ENCODE measurements around the gene PLPP3. TPM values are rescaled to one million over a fixed set of nuclear protein-coding genes. Genes with fewer than 3 reads are reported as not detected.
A peak's percentile ranks its signal among the peaks of the same experiment; 100 is the strongest.

The PLPP3 gene
- total RNA-seq, 1 donor from 2014 or later = 4.9 TPM

- no peak for TF ChIP-seq CTCF (IDR thresholded peaks at IDR 0.05; ENCODE audit: insufficient read depth, low read length, poor library complexity, severe bottlenecking)
- no peak for DNase-seq (ENCODE audit: low read depth)
- no peaks in the 10 kb centered on the region for H3K27me3 ChIP-seq (ENCODE audit: control insufficient read depth, insufficient read depth, low read length)
- no peak overlapping the region for H3K4me3 ChIP-seq (ENCODE audit: low read depth, low read length)
- H3K36me3 ChIP-seq (ENCODE audit: control insufficient read depth, insufficient read depth, low read length) = no peaks in the 10 kb centered on the region
Measured at GRCh38 chr1:56510642-56511021, 68.7 kb downstream of the PLPP3 start.

- no peak for DNase-seq (ENCODE audit: low read depth)
- Histone ChIP-seq H3K36me3 (ENCODE audit: control insufficient read depth, insufficient read depth, low read length) (no peaks in the 10 kb centered on the region), H3K4me3 (ENCODE audit: low read depth, low read length) (no peak overlapping the region), H3K27me3 (ENCODE audit: control insufficient read depth, insufficient read depth, low read length) (no peaks in the 10 kb centered on the region)
- no peak for TF ChIP-seq CTCF (IDR thresholded peaks at IDR 0.05; ENCODE audit: insufficient read depth, low read length, poor library complexity, severe bottlenecking)
Measured at GRCh38 chr1:56509713-56510641, 69.4 kb downstream of the PLPP3 start.

GRCh38 chr1:56508523-56508983, 70.8 kb downstream of the PLPP3 start:
- no peaks in the 10 kb centered on the region for H3K27me3 ChIP-seq (ENCODE audit: control insufficient read depth, insufficient read depth, low read length)
- no peaks in the 10 kb centered on the region for H3K36me3 ChIP-seq (ENCODE audit: control insufficient read depth, insufficient read depth, low read length)
- no peak overlapping the region for H3K4me3 ChIP-seq (ENCODE audit: low read depth, low read length)
- peak; percentile 51 for DNase-seq (ENCODE audit: low read depth)
- no peak for TF ChIP-seq CTCF (IDR thresholded peaks at IDR 0.05; ENCODE audit: insufficient read depth, low read length, poor library complexity, severe bottlenecking)

- no peak for TF ChIP-seq CTCF (IDR thresholded peaks at IDR 0.05; ENCODE audit: insufficient read depth, low read length, poor library complexity, severe bottlenecking)
- H3K4me3 ChIP-seq (ENCODE audit: low read depth, low read length) = no peak overlapping the region
- no peaks in the 10 kb centered on the region for H3K36me3 ChIP-seq (ENCODE audit: control insufficient read depth, insufficient read depth, low read length)
- H3K27me3 ChIP-seq (ENCODE audit: control insufficient read depth, insufficient read depth, low read length) = no peaks in the 10 kb centered on the region
- DNase-seq (ENCODE audit: low read depth) = no peak
Measured at GRCh38 chr1:56507925-56508522, 71.3 kb downstream of the PLPP3 start.

- Histone ChIP-seq H3K36me3 (ENCODE audit: control insufficient read depth, insufficient read depth, low read length) (no peaks in the 10 kb centered on the region), H3K4me3 (ENCODE audit: low read depth, low read length) (no peak overlapping the region), H3K27me3 (ENCODE audit: control insufficient read depth, insufficient read depth, low read length) (no peaks in the 10 kb centered on the region)
- no peak for TF ChIP-seq CTCF (IDR thresholded peaks at IDR 0.05; ENCODE audit: insufficient read depth, low read length, poor library complexity, severe bottlenecking)
- no peak for DNase-seq (ENCODE audit: low read depth)
Measured at GRCh38 chr1:56506951-56507491, 72.3 kb downstream of the PLPP3 start.
